H1 (cell line): ENCODE measurements around the gene NTRK2. TPM values are rescaled to one million over a fixed set of nuclear protein-coding genes. Genes with fewer than 3 reads are reported as not detected.

ENCODE experiments used
- CTCF ChIA-PET: fragments of 300-600 bp; sonication (Branson Sonifier 250); formaldehyde crosslinking; loops from one replicate; lab custom pipeline; 2021; ENCODE audit not compliant: partially characterized antibody; lab: Charles Lee
- POLR2A ChIA-PET: fragments of 300-600 bp; sonication (Branson Sonifier 250); formaldehyde crosslinking; loops from one replicate; lab custom pipeline; 2021; ENCODE audit warnings: inconsistent platforms; ENCODE audit not compliant: partially characterized antibody; lab: Charles Lee
- DNase-seq, 2 experiments: peaks; one replicate each; pipeline versions ENCODE4 v3.0.0 to v3.0.0-alpha.2; 2010 to 2022; ENCODE audit warnings: low spot score in 2 of 2, low read depth in 1 of 2, mixed read lengths in 1 of 2
- FAIRE-seq: peaks from 2 replicates; lab custom pipeline; 2011; peaks lifted over from hg19 to GRCh38; lab: Jason Lieb, UNC
- H2AFZ ChIP-seq: 2 replicates; pipeline ENCODE4 v1.8.1; 2012; ENCODE audit warnings: low read length, inconsistent platforms
- H2AK5ac ChIP-seq: 2 replicates; pipeline ENCODE4 v1.6.1; 2013; ENCODE audit warnings: low read depth, low read length
- H2BK120ac ChIP-seq: replicated peaks from 2 replicates; pipeline ENCODE3; 2013; ENCODE audit warnings: low read depth, low read length, inconsistent platforms
- H2BK12ac ChIP-seq: 2 replicates; pipeline ENCODE4 v1.6.1; 2013; ENCODE audit warnings: low read depth, low read length
- H2BK15ac ChIP-seq: 2 replicates; pipeline ENCODE4 v1.6.1; 2013; ENCODE audit warnings: low read length
- H2BK20ac ChIP-seq: 2 replicates; pipeline ENCODE4 v1.6.1; 2013; ENCODE audit warnings: low read length
- H2BK5ac ChIP-seq: 2 replicates; pipeline ENCODE4 v1.6.1; 2013; ENCODE audit warnings: low read depth, low read length
- H3K14ac ChIP-seq: 2 replicates; pipeline ENCODE4 v1.6.1; 2013; ENCODE audit warnings: inconsistent platforms; ENCODE audit not compliant: insufficient read length
- H3K18ac ChIP-seq: 2 replicates; pipeline ENCODE4 v1.6.1; 2013; ENCODE audit warnings: low read length; ENCODE audit errors: extremely low read depth
- H3K23ac ChIP-seq: 2 replicates; pipeline ENCODE4 v1.6.1; 2013; ENCODE audit warnings: inconsistent platforms; ENCODE audit not compliant: insufficient read length
- H3K23me2 ChIP-seq: 2 replicates; pipeline ENCODE4 v1.6.1; 2013; ENCODE audit warnings: low read depth, low read length
- H3K27ac ChIP-seq: 2 replicates; pipeline ENCODE4 v1.6.1; 2011; ENCODE audit warnings: low read depth, low read length, inconsistent platforms
- H3K27me3 ChIP-seq, 4 experiments: replicated peaks in 1 of 4; 1 replicate in 1 of 4; 2 replicates in 3 of 4; pipeline versions ENCODE4 v1.6.1 to v1.8.1; 2011 to 2013; ENCODE audit warnings: low read length in 3 of 4, mild to moderate bottlenecking in 3 of 4, inconsistent platforms in 2 of 4, mixed read lengths in 2 of 4, moderate library complexity in 1 of 4; ENCODE audit not compliant: control insufficient read depth in 3 of 4, insufficient read depth in 3 of 4; ENCODE audit errors: extremely low read depth in 1 of 4
- H3K36me3 ChIP-seq, 4 experiments: 2 replicates each; pipeline versions ENCODE4 v1.6.1 to v1.8.1; 2011 to 2013; ENCODE audit warnings: mild to moderate bottlenecking in 4 of 4, low read length in 3 of 4, moderate library complexity in 2 of 4, control low read depth in 1 of 4, inconsistent platforms in 1 of 4; ENCODE audit not compliant: insufficient read depth in 4 of 4, control insufficient read depth in 2 of 4
- H3K4ac ChIP-seq: replicated peaks from 2 replicates; pipeline ENCODE3; 2013; ENCODE audit warnings: low read length, low read depth, mixed read lengths, inconsistent platforms; ENCODE audit not compliant: insufficient read length
- H3K4me1 ChIP-seq, 4 experiments: replicated peaks in 1 of 4; 1 replicate in 1 of 4; 2 replicates in 3 of 4; pipeline versions ENCODE4 v1.6.1 to v1.8.1; 2011 to 2013; ENCODE audit warnings: low read length in 3 of 4, inconsistent platforms in 2 of 4, mixed read lengths in 1 of 4; ENCODE audit not compliant: insufficient read depth in 4 of 4, control insufficient read depth in 3 of 4
- H3K4me2 ChIP-seq, 2 experiments: 2 replicates each; pipeline versions ENCODE4 v1.6.1 to v1.8.1; 2011 to 2013; ENCODE audit warnings: low read depth in 2 of 2, low read length in 2 of 2, control low read depth in 1 of 2, inconsistent platforms in 1 of 2, mild to moderate bottlenecking in 1 of 2; ENCODE audit not compliant: insufficient read depth in 1 of 2
- H3K4me3 ChIP-seq, 4 experiments: fragments of 200-600, 300-600 bp in 1 of 4; sonication (generic), shearing (Covaris generic), sonication (Bioruptor Twin) in 1 of 4; 2 replicates each; pipeline versions ENCODE4 v1.5.1 to v1.8.1; 2011 to 2016; ENCODE audit warnings: low read length in 4 of 4, low read depth in 3 of 4, control low read depth in 2 of 4, inconsistent platforms in 2 of 4, mild to moderate bottlenecking in 2 of 4, mixed read lengths in 1 of 4, moderate library complexity in 1 of 4; ENCODE audit not compliant: insufficient read depth in 2 of 4; ENCODE audit errors: extremely low read depth in 1 of 4
- H3K56ac ChIP-seq: replicated peaks from 2 replicates; pipeline ENCODE3; 2013; ENCODE audit warnings: low read depth, mild to moderate bottlenecking, mixed read lengths, low read length, inconsistent platforms; ENCODE audit not compliant: insufficient read length
- H3K79me1 ChIP-seq: 2 replicates; pipeline ENCODE4 v1.6.1; 2013; ENCODE audit warnings: low read depth, low read length, control low read depth
- H3K79me2 ChIP-seq, 2 experiments: 2 replicates each; pipeline versions ENCODE4 v1.6.1 to v1.8.1; 2012 to 2013; ENCODE audit warnings: low read length in 2 of 2, mild to moderate bottlenecking in 2 of 2, inconsistent platforms in 1 of 2; ENCODE audit not compliant: insufficient read depth in 2 of 2, control insufficient read depth in 1 of 2
- H3K9ac ChIP-seq, 4 experiments: replicated peaks in 1 of 4; 1 replicate in 1 of 4; 2 replicates in 3 of 4; pipeline versions ENCODE4 v1.6.1 to v1.8.1; 2011 to 2013; ENCODE audit warnings: low read depth in 3 of 4, low read length in 3 of 4, control low read depth in 2 of 4, mild to moderate bottlenecking in 2 of 4, moderate library complexity in 2 of 4, inconsistent platforms in 1 of 4; ENCODE audit errors: extremely low read depth in 1 of 4
- H3K9me3 ChIP-seq, 2 experiments: 2 replicates each; pipeline versions ENCODE4 v1.6.1 to v1.8.1; 2012 to 2013; ENCODE audit warnings: mild to moderate bottlenecking in 2 of 2, moderate library complexity in 2 of 2, control low read depth in 1 of 2, inconsistent platforms in 1 of 2, low read depth in 1 of 2, low read length in 1 of 2, mixed read lengths in 1 of 2; ENCODE audit not compliant: insufficient read depth in 2 of 2
- H4K20me1 ChIP-seq, 2 experiments: replicated peaks in 1 of 2; 2 replicates each; pipeline versions ENCODE3 to v1.8.1; 2011 to 2013; ENCODE audit warnings: inconsistent platforms in 2 of 2, low read length in 2 of 2, mild to moderate bottlenecking in 1 of 2; ENCODE audit not compliant: insufficient read depth in 2 of 2, control insufficient read depth in 1 of 2
- H4K5ac ChIP-seq: 2 replicates; pipeline ENCODE4 v1.6.1; 2013; ENCODE audit warnings: low read length, low read depth, mixed read lengths, inconsistent platforms; ENCODE audit not compliant: insufficient read length
- H4K8ac ChIP-seq: 2 replicates; pipeline ENCODE4 v1.8.0; 2013; ENCODE audit warnings: mild to moderate bottlenecking, moderate library complexity, low read length, inconsistent platforms; ENCODE audit not compliant: insufficient read depth; ENCODE audit errors: extremely low read depth
- H4K91ac ChIP-seq: replicated peaks from 2 replicates; pipeline ENCODE3; 2013; ENCODE audit warnings: low read length, mixed read lengths, inconsistent platforms; ENCODE audit not compliant: insufficient read length
- CEBPB ChIP-seq: IDR thresholded peaks from 2 replicates; pipeline ENCODE4 v1.6.1; 2012; ENCODE audit warnings: low read depth, low read length
- CHD1 ChIP-seq: IDR thresholded peaks from 2 replicates; pipeline ENCODE4 v1.6.1; 2012; ENCODE audit warnings: low read depth, low read length, improper control_type of control experiment
- CTCF ChIP-seq, 3 experiments: IDR thresholded peaks; 1 replicate in 2 of 3; 2 replicates in 1 of 3; pipeline versions ENCODE4 v1.5.1 to v1.6.1; 2011; ENCODE audit warnings: low read length in 3 of 3, mild to moderate bottlenecking in 3 of 3, inconsistent platforms in 2 of 3, low read depth in 1 of 3, moderate library complexity in 1 of 3; ENCODE audit not compliant: insufficient read depth in 1 of 3; ENCODE audit errors: control extremely low read depth in 1 of 3
- HDAC6 ChIP-seq: IDR thresholded peaks from one replicate; pipeline ENCODE4 v1.7.1; 2012; ENCODE audit warnings: low read depth, mild to moderate bottlenecking, inconsistent platforms, low read length, moderate library complexity
- JUN ChIP-seq: IDR thresholded peaks from 2 replicates; pipeline ENCODE4 v1.6.1; 2011; ENCODE audit warnings: low read depth, mild to moderate bottlenecking, improper control_type of control experiment, low read length
- SIN3A ChIP-seq, 2 experiments: IDR thresholded peaks in 1 of 2; conservative IDR thresholded peaks in 1 of 2; 2 replicates each; pipeline ENCODE4 v1.6.1; 2011 to 2012; ENCODE audit warnings: low read length in 2 of 2, improper control_type of control experiment in 1 of 2, low read depth in 1 of 2, mild to moderate bottlenecking in 1 of 2
- SIX5 ChIP-seq: IDR thresholded peaks from 2 replicates; pipeline ENCODE4 v1.6.1; 2011; ENCODE audit warnings: mild to moderate bottlenecking, low read depth, low read length
- SRF ChIP-seq: IDR thresholded peaks from 2 replicates; pipeline ENCODE4 v1.6.1; 2011; ENCODE audit warnings: mild to moderate bottlenecking, low read depth, low read length, moderate library complexity
- WGBS, 2 experiments: shearing (Covaris generic) in 1 of 2; methylation state at CpG; one replicate each; pipeline versions ENCODE4 v1.1.6 to v1.1.7; 2013 to 2015; ENCODE audit warnings: low lambda C conversion rate in 2 of 2, mixed read lengths in 2 of 2, inconsistent platforms in 1 of 2, low coverage in 1 of 2, missing lambda C conversion rate in 1 of 2; ENCODE audit not compliant: insufficient replicate concordance in 2 of 2, insufficient coverage in 1 of 2, insufficient read length in 1 of 2; ENCODE audit errors: extremely low coverage in 1 of 2, missing lambda C conversion rate in 1 of 2; 5-methylcytosine and 5-hydroxymethylcytosine counted together
- polyA plus RNA-seq, 7 experiments: library from polyadenylated mRNA; depleted of rRNA in 3 of 7; stranded (reverse) in 5 of 7; unstranded in 2 of 7; fragments of >200 nt in 5 of 7; fragments of 200-250 nt in 2 of 7; gene quantifications; 1 replicate in 5 of 7; 2 replicates in 1 of 7; 4 replicates in 1 of 7; pipeline versions ENCODE4 v1.2.1 to v1.2.3, GENCODE V29; 2011 to 2013; ENCODE audit warnings: missing spikeins in 2 of 7, mixed read lengths in 2 of 7
- total RNA-seq: library from RNA; stranded (reverse); fragmentation: NEBNext Ultra II Directional; extraction: Animal tissue kit (Norgen Biotek cat#: 25700); gene quantifications from 2 replicates; pipeline ENCODE4 v1.2.1, GENCODE V29; 2021
- TF ChIP-seq, protein P1 (sequence below): IDR thresholded peaks from 2 replicates; pipeline ENCODE4 v1.6.1; 2011; ENCODE audit warnings: low read depth, mild to moderate bottlenecking, low read length; ENCODE audit not compliant: insufficient read depth

The NTRK2 gene
- total and polyA plus RNA-seq, 2 of the 8 experiments (the other 6 are each of a cell fraction or from before 2014, with no cell fraction given), result 0.03 to 0.04 TPM

DNA sequence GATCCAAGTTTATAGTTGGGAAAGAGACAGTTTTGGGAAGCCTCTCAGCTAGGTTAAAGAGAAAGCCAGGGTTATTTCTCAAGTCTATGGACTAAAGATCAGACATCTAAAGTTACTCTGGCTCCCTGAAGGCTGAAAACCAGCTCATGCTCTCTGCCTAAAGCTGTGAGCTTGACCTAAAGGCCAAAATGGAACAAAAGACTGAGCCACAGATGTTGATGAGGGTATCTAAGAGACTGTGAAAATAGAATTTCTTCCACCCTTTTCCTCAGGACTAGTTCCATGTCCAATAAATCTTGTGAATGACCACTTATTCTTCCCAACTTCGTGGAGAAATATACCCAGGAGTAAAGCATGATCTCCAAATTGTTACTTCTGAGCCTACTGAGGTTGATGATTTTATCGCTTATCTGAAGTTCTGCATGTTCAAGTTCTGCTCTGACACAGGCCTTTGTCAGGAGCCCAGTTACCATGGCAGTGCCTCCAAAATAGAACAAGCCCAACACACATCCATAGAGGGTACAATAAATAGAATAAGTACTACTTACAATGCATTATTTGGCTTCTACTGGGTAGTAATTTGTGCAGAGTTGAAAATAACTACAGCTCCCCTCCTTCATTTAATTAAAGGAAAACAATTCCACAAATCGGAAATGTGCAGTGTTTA is 373.6 kb downstream of the NTRK2 start:
- Histone ChIP-seq H3K27ac (no peak overlapping the region), H3K9me3 (no peaks in the 10 kb centered on the region), H2AFZ (no peak overlapping the region), H4K5ac (no peak overlapping the region), H2AK5ac (no peak overlapping the region), H3K56ac (no peak overlapping the region), H3K9ac (no peak overlapping the region), H2BK20ac (no peak overlapping the region), H3K27me3 (no peaks in the 10 kb centered on the region), H4K91ac (no peak overlapping the region), H3K79me2 (no peaks in the 10 kb centered on the region), H3K23me2 (no peaks in the 10 kb centered on the region), H3K18ac (no peak overlapping the region), H2BK15ac (no peak overlapping the region), H2BK12ac (no peak overlapping the region), H2BK120ac (no peak overlapping the region), H4K20me1 (no peaks in the 10 kb centered on the region), H2BK5ac (no peak overlapping the region), H3K23ac (no peak overlapping the region), H3K4me1 (peaks cover 0 to 5% (median 1%) of the 10 kb centered on the region in 4 experiments; a peak in 5 of 7 replicates), H3K14ac (no peak overlapping the region), H3K4ac (no peak overlapping the region), H3K79me1 (no peaks in the 10 kb centered on the region), H3K4me3 (no peak overlapping the region), H3K4me2 (no peak overlapping the region), H4K8ac (no peak overlapping the region), H3K36me3 (no peaks in the 10 kb centered on the region)
- WGBS, 2 experiments, result 82% methylated on average over 3 of the region's 3 CpGs; no CpG with 5 or more reads in 1 of the 2 experiments
- ChIA-PET CTCF (no interaction called here), POLR2A (no interaction called here)
- no peak for DNase-seq
- no peak for FAIRE-seq
- TF ChIP-seq, protein P1, sequence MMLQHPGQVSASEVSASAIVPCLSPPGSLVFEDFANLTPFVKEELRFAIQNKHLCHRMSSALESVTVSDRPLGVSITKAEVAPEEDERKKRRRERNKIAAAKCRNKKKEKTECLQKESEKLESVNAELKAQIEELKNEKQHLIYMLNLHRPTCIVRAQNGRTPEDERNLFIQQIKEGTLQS, result no peak
- TF ChIP-seq CTCF (IDR thresholded peaks at IDR 0.05; ENCODE audit: control extremely low read depth in 1 of 3, insufficient read depth in 1 of 3, low read depth in 1 of 3, low read length in 3 of 3), result no peak
- TF ChIP-seq SIN3A (conservative IDR thresholded peaks at IDR 0.05 in 1 of 2, IDR thresholded peaks at IDR 0.05 in 1 of 2; ENCODE audit: low read depth in 1 of 2, low read length in 2 of 2), result no peak
- TF ChIP-seq SIX5, result no peak
- no peak for TF ChIP-seq JUN
- TF ChIP-seq CEBPB, result no peak
- no peak for TF ChIP-seq HDAC6
- no peak for TF ChIP-seq CHD1
- no peak for TF ChIP-seq SRF
